Measurements from ENCODE around the gene OPA3.

- TF ChIP-seq CTCF (IDR thresholded peaks at IDR 0.05) (peak in 2 of 5 experiments; percentile 55 to 63), EP300 (IDR thresholded peaks at IDR 0.05) (peak; percentile 94 to 99), POLR2A (IDR thresholded peaks at IDR 0.05) (peak in 1 of 2 donors; percentile 70)
Observed at GRCh38 chr19:45584332-45585157, at the start of gene OPA3.

All from tibial nerve (tissue), 4 donors.